Omental fat pad (tissue), 4 donors: ENCODE measurements around the gene MACROD2. TPM values are rescaled to one million over a fixed set of nuclear protein-coding genes. Genes with fewer than 3 reads are reported as not detected.

Experiments used
- ATAC-seq: fragments of 150-250 bp; one replicate; pipeline ENCODE4 v1.9.1; 2016; ENCODE audit warnings: mild to moderate bottlenecking, moderate library complexity; ENCODE audit not compliant: low FRiP score
- DNase-seq: peaks from one replicate; pipeline ENCODE4 v3.0.0-alpha.2; 2019; ENCODE audit warnings: low spot score
- CTCF ChIP-seq, 3 donors: fragments of 450-650 bp; IDR thresholded peaks; one replicate each; pipeline ENCODE4 v1.5.1; 2016 to 2017; ENCODE audit warnings: antibody characterized with exemption in 3 of 3, mild to moderate bottlenecking in 3 of 3, moderate library complexity in 2 of 3
- total RNA-seq, 4 donors: library from RNA; depleted of rRNA; stranded (reverse); fragments of >200 nt; gene quantifications; one replicate each; pipeline ENCODE4 v1.1.0, GENCODE V29; 2016

Gene MACROD2
- total RNA-seq, 4 donors from 2014 or later: 6.8 to 54.1 (median 7.4) TPM

DNA sequence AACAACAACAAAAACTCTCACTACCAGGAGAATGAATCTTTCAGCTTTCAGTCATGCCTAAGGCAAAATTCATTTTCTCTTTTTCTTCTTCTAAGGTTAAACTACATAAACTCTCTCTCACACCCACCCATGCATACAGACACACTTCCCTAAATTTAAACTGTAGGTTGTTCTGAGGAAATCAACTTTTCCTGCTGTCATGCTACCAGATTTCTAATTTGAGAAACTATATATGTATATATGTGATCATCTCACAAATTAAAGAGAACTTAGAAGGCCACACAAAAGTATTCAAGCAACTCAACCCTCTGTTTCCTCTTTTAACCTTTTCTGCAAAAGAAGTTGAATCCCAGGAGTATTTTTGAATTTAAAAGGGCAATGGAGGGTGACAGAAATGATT lies 2045.4 kb downstream of the MACROD2 start:
- TF ChIP-seq CTCF (IDR thresholded peaks at IDR 0.05): no peak
- ATAC-seq (no peak), DNase-seq (no peak)

DNA sequence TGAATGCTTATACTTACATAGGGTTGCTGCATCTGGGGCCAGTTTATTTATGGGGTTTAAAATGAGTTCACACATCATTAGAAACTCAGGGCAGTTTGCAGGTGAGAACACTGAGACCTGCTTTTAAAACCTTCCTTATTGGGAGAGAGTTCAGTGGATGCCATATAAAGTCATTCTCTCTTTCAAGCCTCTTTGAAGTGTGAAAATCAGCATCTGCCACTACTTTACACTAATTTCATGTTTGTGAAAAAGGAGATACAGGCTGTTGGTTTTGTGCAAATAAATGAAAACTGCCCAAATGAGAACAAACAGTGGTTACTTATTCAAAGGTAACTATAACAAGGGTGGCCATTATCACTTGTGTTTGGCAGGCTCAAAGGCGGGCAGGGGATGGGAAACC lies 2047.4 kb downstream of the MACROD2 start:
- no peak for TF ChIP-seq CTCF (IDR thresholded peaks at IDR 0.05)
- DNase-seq (no peak), ATAC-seq (no peak)

DNA sequence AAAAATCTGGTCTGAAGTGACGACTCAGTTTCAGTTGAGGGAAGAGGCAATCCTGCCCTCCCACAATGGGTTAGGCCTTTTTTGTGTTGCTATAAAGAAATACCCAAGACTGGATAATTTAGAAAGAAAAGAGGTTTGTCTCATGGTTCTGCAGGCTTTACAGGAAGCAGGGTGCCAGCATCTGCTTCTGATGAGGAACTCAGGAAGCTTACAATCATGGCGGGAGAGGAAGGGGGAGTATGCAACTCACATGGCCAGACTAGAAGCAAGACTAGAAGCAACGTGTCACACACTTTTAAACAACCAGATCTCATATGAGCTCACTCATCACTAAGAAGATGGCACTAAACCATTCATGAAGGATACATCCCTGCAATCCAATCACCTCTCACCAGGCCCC lies 2048.6 kb downstream of the MACROD2 start:
- ATAC-seq (no peak), DNase-seq (no peak)
- no peak for TF ChIP-seq CTCF (IDR thresholded peaks at IDR 0.05)

- ATAC-seq (no peak), DNase-seq (no peak)
- no peak for TF ChIP-seq CTCF (IDR thresholded peaks at IDR 0.05)
Measured at GRCh38 chr20:16048876-16049275, 2053.6 kb downstream of the MACROD2 start.

GRCh38 chr20:16049529-16050093 lies 2054.3 kb downstream of the MACROD2 start:
- ATAC-seq (no peak), DNase-seq (no peak)
- TF ChIP-seq CTCF (IDR thresholded peaks at IDR 0.05): no peak

GRCh38 chr20:16050366-16050765 lies 2055.1 kb downstream of the MACROD2 start:
- no peak for TF ChIP-seq CTCF (IDR thresholded peaks at IDR 0.05)
- no peak for ATAC-seq
- no peak for DNase-seq

DNA sequence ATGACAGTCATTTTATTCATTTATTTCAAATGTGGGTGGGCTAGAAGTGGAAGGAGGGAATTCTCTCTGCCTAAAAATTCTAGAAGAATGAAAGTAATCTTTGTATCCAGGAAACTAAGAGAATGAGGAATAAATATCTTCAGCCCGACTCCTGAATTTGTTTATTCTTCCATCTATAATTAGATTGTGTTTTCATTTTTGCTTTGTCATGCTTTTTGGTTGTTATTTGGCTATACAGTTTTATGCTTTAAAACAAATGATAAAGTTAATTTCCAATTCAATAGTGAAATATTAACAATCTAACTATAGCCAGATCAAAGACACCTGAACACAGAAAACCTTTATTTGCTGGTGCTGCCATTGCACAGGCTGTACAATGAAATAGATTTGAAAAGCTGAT lies 2056.7 kb downstream of the MACROD2 start:
- no peak for TF ChIP-seq CTCF (IDR thresholded peaks at IDR 0.05)
- no peak for DNase-seq

More for the DNA sequence above, 2056.7 kb downstream of the MACROD2 start:
- no peak for ATAC-seq
